ENCODE data around the gene SH3PXD2B. TPM values are rescaled to one million over a fixed set of nuclear protein-coding genes. Genes with fewer than 3 reads are reported as not detected.

Gene SH3PXD2B
- total and polyA plus RNA-seq, 2 experiments from 2014 or later, result 15.2 to 19.8 TPM

DNA sequence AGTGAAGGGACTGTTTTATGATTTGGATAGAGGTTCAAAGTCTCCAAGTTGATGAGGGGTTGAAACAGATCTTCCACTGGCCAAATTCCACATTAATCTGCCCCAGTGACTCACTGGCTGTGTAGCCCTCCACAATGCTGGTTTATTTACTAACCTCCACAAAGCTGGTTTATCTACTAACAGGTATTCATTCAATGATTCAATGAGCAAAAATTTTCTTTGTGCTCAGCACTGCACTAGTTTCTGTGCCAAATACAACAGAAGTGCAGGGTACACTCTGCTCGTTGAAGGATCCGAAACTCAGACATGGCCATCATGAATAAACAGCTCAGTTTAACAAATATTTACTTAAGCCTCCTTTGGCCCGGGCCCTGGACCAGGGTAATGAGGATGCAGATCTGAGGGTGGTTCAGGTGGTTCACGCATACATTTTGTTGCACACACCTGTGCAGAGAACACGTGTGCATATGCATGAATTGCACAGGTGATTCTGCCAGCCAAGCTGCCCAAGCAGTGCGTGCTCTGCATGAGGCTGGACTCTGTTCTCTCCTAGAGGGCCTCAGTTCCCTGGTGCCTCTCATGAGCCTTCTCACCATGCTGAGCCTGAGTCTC is 71.0 kb downstream of the SH3PXD2B start:
- Histone ChIP-seq H3K9ac (no peak overlapping the region), H2AFZ (no peak overlapping the region), H3K4me2 (ENCODE audit: unreplicated experiment) (no peak overlapping the region), H3K27me3 (replicated peaks; ENCODE audit: insufficient read depth) (no peaks in the 10 kb centered on the region), H3F3A (ENCODE audit: insufficient read depth) (peaks cover 18% of the 10 kb centered on the region), H4K20me1 (ENCODE audit: insufficient read depth) (no peaks in the 10 kb centered on the region), H3K27ac (no peak overlapping the region), H3K4me3 (no peak overlapping the region), H3K4me1 (ENCODE audit: insufficient read depth) (peaks cover 16% of the 10 kb centered on the region; the same call in 1 of the 2 replicates), H3K36me3 (ENCODE audit: low read depth) (peaks cover 31% of the 10 kb centered on the region), H3K79me2 (ENCODE audit: insufficient read depth) (no peaks in the 10 kb centered on the region), H3K9me2 (ENCODE audit: insufficient read depth) (no peaks in the 10 kb centered on the region), H3K9me3 (ENCODE audit: low read depth) (no peaks in the 10 kb centered on the region)
- WGBS, 2 experiments (ENCODE audit: low coverage in 1 of 2, low lambda C conversion rate in 2 of 2, missing lambda C conversion rate in 2 of 2), result 51 to 56% methylated on average over 6 of the region's 6 CpGs
- peak; percentile 40 for DNase-seq
- no peak for TF ChIP-seq EZH2 (IDR thresholded peaks at IDR 0.05; ENCODE audit: insufficient read depth, poor library complexity, severe bottlenecking)
- no peak for TF ChIP-seq EZH2phosphoT487 (IDR thresholded peaks at IDR 0.05; ENCODE audit: insufficient read depth, low read depth)
- in situ Hi-C loops (cut with MboI), result no loop called here

DNA sequence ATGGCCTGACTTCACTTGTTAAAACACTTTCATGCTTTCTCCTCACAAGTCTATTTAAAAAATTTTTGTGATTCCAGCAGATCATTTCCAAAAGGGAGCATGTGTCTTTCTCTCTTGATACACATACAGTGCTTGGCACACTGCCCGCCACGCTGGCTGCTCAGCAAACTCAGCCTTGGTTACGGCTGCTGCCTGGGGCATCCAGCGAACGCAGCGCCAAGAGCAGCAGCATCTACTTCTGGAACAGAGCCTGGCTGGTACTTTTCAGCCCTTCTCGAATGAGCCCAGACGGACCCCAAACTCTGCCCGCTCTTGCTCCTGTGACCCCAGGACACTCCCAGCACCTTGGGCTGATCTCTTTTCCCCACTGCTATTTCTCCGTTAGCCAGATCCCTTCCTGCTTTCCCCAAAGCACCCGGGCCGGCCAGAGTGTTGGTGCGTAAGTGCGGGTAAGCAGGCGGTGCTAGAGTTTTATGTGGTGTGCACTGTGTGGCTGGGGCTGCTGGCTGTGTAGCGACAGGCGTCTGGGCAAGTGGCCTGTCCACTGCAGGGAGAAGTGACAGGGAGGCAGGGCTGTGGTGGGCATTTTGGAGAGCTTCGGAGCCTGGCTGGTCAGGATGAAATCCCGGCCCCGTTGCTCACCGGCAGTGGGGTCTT is 73.2 kb downstream of the SH3PXD2B start:
- Histone ChIP-seq H3K27me3 (replicated peaks; ENCODE audit: insufficient read depth) (no peaks in the 10 kb centered on the region), H3K9ac (no peak overlapping the region), H3K4me2 (ENCODE audit: unreplicated experiment) (no peak overlapping the region), H3F3A (ENCODE audit: insufficient read depth) (peaks cover 18% of the 10 kb centered on the region), H3K4me1 (ENCODE audit: insufficient read depth) (peaks cover 16% of the 10 kb centered on the region; the same call in 1 of the 2 replicates), H3K27ac (no peak overlapping the region), H3K36me3 (ENCODE audit: low read depth) (peaks cover 26% of the 10 kb centered on the region), H3K4me3 (no peak overlapping the region), H2AFZ (no peak overlapping the region), H3K9me3 (ENCODE audit: low read depth) (no peaks in the 10 kb centered on the region), H3K9me2 (ENCODE audit: insufficient read depth) (no peaks in the 10 kb centered on the region), H4K20me1 (ENCODE audit: insufficient read depth) (no peaks in the 10 kb centered on the region), H3K79me2 (ENCODE audit: insufficient read depth) (no peaks in the 10 kb centered on the region)
- 64% methylated on average over 20 to 21 of the region's 21 CpGs for WGBS, 2 experiments (ENCODE audit: low coverage in 1 of 2, low lambda C conversion rate in 2 of 2, missing lambda C conversion rate in 2 of 2)
- TF ChIP-seq EZH2 (IDR thresholded peaks at IDR 0.05; ENCODE audit: insufficient read depth, poor library complexity, severe bottlenecking) (no peak), EZH2phosphoT487 (IDR thresholded peaks at IDR 0.05; ENCODE audit: insufficient read depth, low read depth) (no peak)
- peak; percentile 15 for DNase-seq
- in situ Hi-C loops (cut with MboI), result no loop called here

DNA sequence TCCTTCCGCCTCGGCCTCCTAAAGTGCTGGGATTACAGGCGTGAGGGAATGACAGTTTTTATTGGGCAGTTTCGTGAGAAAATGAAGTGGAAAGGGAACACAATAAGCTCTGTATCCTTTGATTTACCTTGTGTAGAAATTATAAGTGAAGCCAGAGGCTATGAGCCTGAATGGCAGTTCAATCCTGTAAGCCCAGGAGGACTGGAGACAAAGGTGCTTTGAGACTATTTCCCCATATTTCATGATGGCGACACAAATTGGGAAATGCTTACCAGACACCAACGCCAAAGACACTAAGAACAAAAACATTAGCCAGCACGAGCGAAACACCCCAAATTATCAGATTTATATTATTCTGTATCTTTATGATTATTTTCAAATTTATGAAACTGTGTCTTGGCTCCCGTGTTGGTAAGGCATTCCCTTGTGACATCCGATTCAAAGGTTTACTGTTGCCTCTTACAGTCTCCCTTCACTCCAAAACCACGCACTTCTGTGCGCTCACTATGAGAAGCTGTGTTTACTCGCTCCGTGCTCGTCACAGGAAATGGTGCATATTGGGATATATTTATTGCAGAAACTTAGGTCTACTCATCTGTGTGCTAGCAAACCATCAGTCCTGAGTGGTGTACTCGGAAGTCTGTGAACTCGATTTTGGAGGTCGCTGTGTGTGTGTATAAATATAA is 73.9 kb downstream of the SH3PXD2B start:
- no peak overlapping the region for H3K9ac ChIP-seq
- H3K36me3 ChIP-seq (ENCODE audit: low read depth), result peaks cover 25% of the 10 kb centered on the region; the same call in 1 of the 2 replicates
- H3K4me2 ChIP-seq (ENCODE audit: unreplicated experiment), result no peak overlapping the region
- DNase-seq, result no peak
- no peak overlapping the region for H3K4me3 ChIP-seq
- no peaks in the 10 kb centered on the region for H3K79me2 ChIP-seq (ENCODE audit: insufficient read depth)
- no peaks in the 10 kb centered on the region for H3K9me2 ChIP-seq (ENCODE audit: insufficient read depth)
- no peaks in the 10 kb centered on the region for H3K27me3 ChIP-seq (replicated peaks; ENCODE audit: insufficient read depth)
- in situ Hi-C loops (cut with MboI), result no loop called here
- H3K4me1 ChIP-seq (ENCODE audit: insufficient read depth), result peaks cover 16% of the 10 kb centered on the region; the same call in 1 of the 2 replicates
- H3F3A ChIP-seq (ENCODE audit: insufficient read depth), result peaks cover 18% of the 10 kb centered on the region
- 0 out of 2 replicates have a peak overlapping the region, but pooled peaks have one; percentile 9 for H3K27ac ChIP-seq
- TF ChIP-seq EZH2 (IDR thresholded peaks at IDR 0.05; ENCODE audit: insufficient read depth, poor library complexity, severe bottlenecking), result no peak
- no peak for TF ChIP-seq EZH2phosphoT487 (IDR thresholded peaks at IDR 0.05; ENCODE audit: insufficient read depth, low read depth)
- no peaks in the 10 kb centered on the region for H4K20me1 ChIP-seq (ENCODE audit: insufficient read depth)
- no peaks in the 10 kb centered on the region for H3K9me3 ChIP-seq (ENCODE audit: low read depth)
- WGBS, 2 experiments (ENCODE audit: low coverage in 1 of 2, low lambda C conversion rate in 2 of 2, missing lambda C conversion rate in 2 of 2), result 80 to 81% methylated on average over 18 of the region's 18 CpGs
- H2AFZ ChIP-seq, result no peak overlapping the region

DNA sequence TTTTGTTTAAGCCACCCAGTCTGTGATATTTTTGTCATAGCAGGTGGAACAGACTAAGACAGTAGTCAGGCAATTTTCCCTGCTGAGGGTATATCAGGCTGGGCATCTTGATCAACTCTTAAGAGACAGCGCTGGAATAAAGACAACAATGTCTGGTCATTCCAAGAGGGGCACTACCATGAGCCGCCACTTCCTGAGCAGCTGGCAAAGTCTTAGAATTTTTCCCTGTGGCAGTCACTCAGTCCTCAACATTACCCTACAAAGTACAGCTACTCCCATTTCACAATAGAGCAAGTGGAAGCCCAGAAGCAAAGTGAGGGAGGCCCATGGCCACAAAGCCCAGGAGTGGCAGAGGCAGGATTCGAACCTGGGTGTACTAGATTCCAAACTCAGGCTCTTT is 74.8 kb downstream of the SH3PXD2B start:
- Histone ChIP-seq H3K27me3 (replicated peaks; ENCODE audit: insufficient read depth) (no peaks in the 10 kb centered on the region), H3K27ac (0 out of 2 replicates have a peak overlapping the region, but pooled peaks have one; percentile 9), H2AFZ (no peak overlapping the region), H3K9ac (no peak overlapping the region), H3K36me3 (ENCODE audit: low read depth) (peaks cover 25% of the 10 kb centered on the region; the same call in 1 of the 2 replicates), H3K9me2 (ENCODE audit: insufficient read depth) (no peaks in the 10 kb centered on the region), H3F3A (ENCODE audit: insufficient read depth) (peaks cover 17% of the 10 kb centered on the region), H3K4me1 (ENCODE audit: insufficient read depth) (peaks cover 16% of the 10 kb centered on the region; the same call in 1 of the 2 replicates), H3K4me2 (ENCODE audit: unreplicated experiment) (no peak overlapping the region), H3K9me3 (ENCODE audit: low read depth) (no peaks in the 10 kb centered on the region), H3K4me3 (no peak overlapping the region), H3K79me2 (ENCODE audit: insufficient read depth) (no peaks in the 10 kb centered on the region), H4K20me1 (ENCODE audit: insufficient read depth) (no peaks in the 10 kb centered on the region)
- WGBS, 2 experiments (ENCODE audit: low coverage in 1 of 2, low lambda C conversion rate in 2 of 2, missing lambda C conversion rate in 2 of 2), result 53 to 61% methylated on average over 3 of the region's 3 CpGs
- DNase-seq, result peak; percentile 67
- TF ChIP-seq EZH2phosphoT487 (IDR thresholded peaks at IDR 0.05; ENCODE audit: insufficient read depth, low read depth) (no peak), EZH2 (IDR thresholded peaks at IDR 0.05; ENCODE audit: insufficient read depth, poor library complexity, severe bottlenecking) (no peak)
- in situ Hi-C loops (cut with MboI), result no loop called here
